Gastrocnemius medialis (tissue), 4 donors: ENCODE measurements around the gene ZFHX3. TPM values are rescaled to one million over a fixed set of nuclear protein-coding genes. Genes with fewer than 3 reads are reported as not detected.

ENCODE experiments used
- ATAC-seq, 2 donors: fragments of 150-250 bp; one replicate each; pipeline ENCODE4 v1.9.1; 2016
- DNase-seq, 2 donors: peaks; one replicate each; pipeline ENCODE4 v3.0.0-alpha.2; 2019
- H3K27ac ChIP-seq, 4 donors: fragments of 200-600 bp; sonication (generic); 1 replicate in 1 of 4; 2 replicates in 3 of 4; pipeline ENCODE4 v1.5.1; 2016 to 2018; ENCODE audit warnings: mild to moderate bottlenecking in 2 of 4, moderate library complexity in 1 of 4
- H3K27me3 ChIP-seq, 3 donors: fragments of 200-600 bp; sonication (generic) in 2 of 3; 1 replicate in 1 of 3; 2 replicates in 2 of 3; pipeline versions ENCODE4 v1.5.1 to v1.6.0; 2016 to 2019; ENCODE audit warnings: mild to moderate bottlenecking in 1 of 3, moderate library complexity in 1 of 3
- H3K36me3 ChIP-seq, 2 donors: fragments of 200-600 bp; sonication (generic) in 1 of 2; one replicate each; pipeline ENCODE4 v1.5.1; 2017 to 2018
- H3K4me1 ChIP-seq, 2 donors: fragments of 200-600 bp; sonication (generic) in 1 of 2; one replicate each; pipeline ENCODE4 v1.5.1; 2016 to 2017; ENCODE audit warnings: mild to moderate bottlenecking in 2 of 2
- H3K4me3 ChIP-seq, 4 donors: fragments of 200-600 bp; sonication (generic) in 3 of 4; 1 replicate in 1 of 4; 2 replicates in 3 of 4; pipeline ENCODE4 v1.5.1; 2016 to 2019; ENCODE audit warnings: mild to moderate bottlenecking in 2 of 4
- H3K9me3 ChIP-seq, 3 donors: fragments of 200-600 bp; sonication (generic) in 2 of 3; 1 replicate in 1 of 3; 2 replicates in 2 of 3; pipeline ENCODE4 v1.5.1; 2016 to 2019
- POLR2A ChIP-seq, 2 donors: fragments of 450-650 bp; IDR thresholded peaks; one replicate each; pipeline ENCODE4 v1.6.1; 2017; ENCODE audit warnings: antibody characterized with exemption in 2 of 2, mild to moderate bottlenecking in 2 of 2, moderate library complexity in 2 of 2
- in situ Hi-C, 4 donors: fragments of 200-750 bp; cut with MboI; loops; one replicate each; pipeline versions ENCODE4 v1.15.0 to v1.8.0; 2017; ENCODE audit warnings: low sequenced_read_pairs in 4 of 4
- intact Hi-C: fragments of 100-400 bp; cut with DNase I; formaldehyde crosslinking; loops from one replicate; pipeline ENCODE4 v1.15.1; 2023; ENCODE audit warnings: low total_unique reads
- total RNA-seq, 4 donors: library from RNA; depleted of rRNA; stranded (reverse); fragments of >200 nt; gene quantifications; one replicate each; pipeline versions ENCODE4 v1.1.0 to v1.2.3, GENCODE V29; 2016
- TF ChIP-seq, protein P1 (sequence below), 5 experiments: fragments of 450-650 bp in 3 of 5; fragments of 200-600 bp in 2 of 5; sonication (generic) in 2 of 5; IDR thresholded peaks in 4 of 5; conservative IDR thresholded peaks in 1 of 5; 1 replicate in 4 of 5; 2 replicates in 1 of 5; pipeline ENCODE4 v1.5.1; 2016 to 2019; ENCODE audit warnings: antibody characterized with exemption in 5 of 5, mild to moderate bottlenecking in 3 of 5, moderate library complexity in 3 of 5

Gene ZFHX3
- total RNA-seq, 4 donors from 2014 or later: 14.0 to 28.5 (median 27.3) TPM

- Histone ChIP-seq H3K4me3 (no peak overlapping the region), H3K9me3 (no peaks in the 10 kb centered on the region), H3K27me3 (no peaks in the 10 kb centered on the region), H3K36me3 (no peaks in the 10 kb centered on the region), H3K4me1 (peaks cover 24 to 42% of the 10 kb centered on the region in 2 donors), H3K27ac (no peak overlapping the region)
- intact Hi-C loops: no loop called here
- TF ChIP-seq POLR2A (IDR thresholded peaks at IDR 0.05): no peak
- TF ChIP-seq, protein P1, sequence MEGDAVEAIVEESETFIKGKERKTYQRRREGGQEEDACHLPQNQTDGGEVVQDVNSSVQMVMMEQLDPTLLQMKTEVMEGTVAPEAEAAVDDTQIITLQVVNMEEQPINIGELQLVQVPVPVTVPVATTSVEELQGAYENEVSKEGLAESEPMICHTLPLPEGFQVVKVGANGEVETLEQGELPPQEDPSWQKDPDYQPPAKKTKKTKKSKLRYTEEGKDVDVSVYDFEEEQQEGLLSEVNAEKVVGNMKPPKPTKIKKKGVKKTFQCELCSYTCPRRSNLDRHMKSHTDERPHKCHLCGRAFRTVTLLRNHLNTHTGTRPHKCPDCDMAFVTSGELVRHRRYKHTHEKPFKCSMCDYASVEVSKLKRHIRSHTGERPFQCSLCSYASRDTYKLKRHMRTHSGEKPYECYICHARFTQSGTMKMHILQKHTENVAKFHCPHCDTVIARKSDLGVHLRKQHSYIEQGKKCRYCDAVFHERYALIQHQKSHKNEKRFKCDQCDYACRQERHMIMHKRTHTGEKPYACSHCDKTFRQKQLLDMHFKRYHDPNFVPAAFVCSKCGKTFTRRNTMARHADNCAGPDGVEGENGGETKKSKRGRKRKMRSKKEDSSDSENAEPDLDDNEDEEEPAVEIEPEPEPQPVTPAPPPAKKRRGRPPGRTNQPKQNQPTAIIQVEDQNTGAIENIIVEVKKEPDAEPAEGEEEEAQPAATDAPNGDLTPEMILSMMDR (IDR thresholded peaks at IDR 0.05 in 4 of 5, conservative IDR thresholded peaks at IDR 0.05 in 1 of 5): no peak
- no peak for DNase-seq
- ATAC-seq: no peak
- in situ Hi-C loops: no loop called here
Observed at GRCh38 chr16:72824027-72824426, 223.9 kb downstream of the ZFHX3 start.

DNA sequence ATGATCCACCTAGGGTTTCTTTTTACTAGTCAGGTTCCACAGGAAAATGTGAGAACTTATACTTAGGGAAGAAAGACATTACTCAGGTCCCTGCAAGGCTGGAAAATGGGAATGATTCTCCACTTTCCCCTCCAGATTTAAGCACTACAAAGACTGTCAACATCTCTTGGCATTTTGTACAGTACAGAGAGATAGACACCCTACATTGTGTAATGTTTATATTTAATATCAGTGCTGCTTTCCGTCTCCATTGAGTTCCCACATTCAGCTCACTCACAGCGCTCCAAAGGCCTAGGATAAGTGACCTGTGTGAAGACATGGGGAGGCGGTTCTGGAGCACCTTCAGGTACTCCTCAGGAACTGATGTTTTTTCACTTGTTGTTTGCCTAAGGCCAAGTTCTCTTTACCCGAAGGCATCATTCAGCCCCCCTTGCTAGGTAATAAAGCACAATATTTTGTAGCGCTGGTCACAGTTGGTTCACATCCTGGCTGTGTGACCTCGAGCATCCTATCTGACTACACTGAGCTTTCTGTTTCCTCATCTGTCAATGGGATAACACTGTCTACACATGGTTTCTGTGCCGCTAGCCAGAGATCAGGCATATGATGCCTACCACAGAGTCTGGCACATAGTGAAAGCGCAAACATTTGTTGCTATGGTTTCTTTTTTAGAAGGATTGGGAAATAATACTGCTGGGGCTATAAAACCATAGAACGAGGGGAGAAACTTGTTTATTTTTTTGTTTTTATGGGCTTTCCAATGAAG lies 226.6 kb downstream of the ZFHX3 start:
- H3K27ac ChIP-seq: peak overlapping the region in 1 of 4 donors; percentile 12
- ATAC-seq: peak in 1 of 2 donors; percentile 66
- H3K36me3 ChIP-seq: no peaks in the 10 kb centered on the region
- no peak for DNase-seq
- intact Hi-C loops (no loop called here), in situ Hi-C loops (no loop called here)
- H3K4me3 ChIP-seq: no peak overlapping the region
- H3K9me3 ChIP-seq: no peaks in the 10 kb centered on the region
- no peaks in the 10 kb centered on the region for H3K27me3 ChIP-seq
- TF ChIP-seq, protein P1 (IDR thresholded peaks at IDR 0.05 in 4 of 5, conservative IDR thresholded peaks at IDR 0.05 in 1 of 5): no peak
- no peak for TF ChIP-seq POLR2A (IDR thresholded peaks at IDR 0.05)
- H3K4me1 ChIP-seq: peaks cover 24 to 46% of the 10 kb centered on the region in 2 donors

DNA sequence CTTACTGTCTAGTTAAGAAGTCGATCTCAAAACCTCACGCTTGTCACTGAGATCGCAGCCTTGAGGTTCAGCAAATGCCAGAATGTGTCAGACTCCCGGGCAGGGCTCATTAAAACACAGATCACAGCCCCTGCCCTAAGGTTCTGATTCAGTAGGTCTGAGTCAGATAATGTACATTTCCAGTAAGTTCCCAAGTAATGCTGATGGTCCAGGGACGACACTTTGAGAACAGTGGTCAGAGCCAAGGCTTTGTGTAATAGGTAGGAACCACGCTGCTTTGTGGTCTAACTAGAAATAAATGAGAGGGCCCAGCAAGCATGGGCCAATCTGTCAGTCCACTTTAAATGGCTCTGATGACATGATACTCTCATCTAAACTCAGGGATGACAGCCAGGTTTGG lies 228.6 kb downstream of the ZFHX3 start:
- intact Hi-C loops (loop anchor here (2.0 kb wide), 1 partner anchor 41 kb away; no protein-coding TSS in a partner anchor), in situ Hi-C loops (no loop called here)
- H3K4me3 ChIP-seq: no peak overlapping the region
- DNase-seq: no peak
- H3K27me3 ChIP-seq: no peaks in the 10 kb centered on the region
- no peaks in the 10 kb centered on the region for H3K36me3 ChIP-seq
- ATAC-seq: peak; percentile 24 to 57
- H3K4me1 ChIP-seq: peaks cover 24 to 48% of the 10 kb centered on the region in 2 donors
- peak overlapping the region in 2 of 4 donors; percentile 13 to 21 for H3K27ac ChIP-seq
- no peaks in the 10 kb centered on the region for H3K9me3 ChIP-seq
- TF ChIP-seq, protein P1 (IDR thresholded peaks at IDR 0.05 in 4 of 5, conservative IDR thresholded peaks at IDR 0.05 in 1 of 5): no peak
- TF ChIP-seq POLR2A (IDR thresholded peaks at IDR 0.05): no peak

DNA sequence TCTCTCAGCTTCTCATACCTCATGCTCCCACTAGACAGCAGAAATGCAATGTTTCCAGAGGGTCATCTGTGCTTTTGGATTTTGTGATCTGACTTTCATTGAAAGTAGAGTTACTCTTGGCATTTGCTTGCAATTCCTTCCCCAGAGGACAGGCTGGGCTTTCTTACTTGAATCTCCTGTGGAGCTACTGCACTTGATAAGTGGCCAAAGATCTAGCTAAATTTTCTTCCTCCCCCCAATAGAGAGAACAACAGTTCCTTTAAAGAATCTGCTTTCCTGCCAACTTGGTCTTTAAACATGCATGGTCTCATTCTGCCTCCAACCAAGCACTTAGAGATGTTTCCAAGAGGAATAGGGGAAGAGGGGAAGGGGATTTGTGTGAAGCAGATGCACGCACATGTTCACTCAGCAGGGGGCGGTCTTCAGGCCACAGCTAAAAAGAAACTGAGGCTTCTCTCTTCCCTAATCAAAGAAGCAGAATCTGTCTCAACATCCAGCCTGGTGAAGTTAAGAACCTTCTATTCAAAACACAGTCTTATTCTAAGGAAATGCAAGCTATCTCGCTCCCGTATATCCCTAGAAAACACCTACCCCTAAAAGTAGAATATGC lies 229.6 kb downstream of the ZFHX3 start:
- no peak for ATAC-seq
- DNase-seq: no peak
- TF ChIP-seq, protein P1 (IDR thresholded peaks at IDR 0.05 in 4 of 5, conservative IDR thresholded peaks at IDR 0.05 in 1 of 5): no peak
- no peak for TF ChIP-seq POLR2A (IDR thresholded peaks at IDR 0.05)
- intact Hi-C loops: loop anchor here (2.0 kb wide), 1 partner anchor 40 kb away; no protein-coding TSS in a partner anchor
- no peak overlapping the region for H3K4me3 ChIP-seq
- peaks cover 23 to 46% of the 10 kb centered on the region in 2 donors for H3K4me1 ChIP-seq
- in situ Hi-C loops: no loop called here
- no peaks in the 10 kb centered on the region for H3K27me3 ChIP-seq
- no peak overlapping the region for H3K27ac ChIP-seq
- H3K9me3 ChIP-seq: no peaks in the 10 kb centered on the region
- H3K36me3 ChIP-seq: no peaks in the 10 kb centered on the region
